Erythroblast (primary cell): Measurements from ENCODE around the gene GIMAP4.

ENCODE experiments used
- GATA1 ChIP-seq: IDR thresholded peaks from 2 replicates; pipeline ENCODE4 v1.6.1; 2011; ENCODE audit warnings: low read depth, mild to moderate bottlenecking, control low read depth, low read length, moderate library complexity
- POLR2A ChIP-seq: IDR thresholded peaks from 2 replicates; pipeline ENCODE4 v1.6.1; 2011; ENCODE audit warnings: mild to moderate bottlenecking, low read length

- TF ChIP-seq POLR2A (no peak), GATA1 (no peak)
Observed at GRCh38 chr7:150566123-150566522, 1.1 kb upstream of the GIMAP4 start.
